Upper lobe of right lung (tissue), 1 donor: Measurements from ENCODE around the gene CREBRF. TPM values are rescaled to one million over a fixed set of nuclear protein-coding genes. Genes with fewer than 3 reads are reported as not detected.

ENCODE experiments used
- ATAC-seq: fragments of 200-7000 bp; cut with Tn5 transposase; one replicate; pipeline ENCODE4 v1.9.1; 2020; ENCODE audit warnings: mild to moderate bottlenecking, moderate library complexity
- DNase-seq: peaks from one replicate; pipeline ENCODE4 v3.0.0-alpha.2; 2020
- H3K27ac ChIP-seq: fragments of 200-600 bp; one replicate; pipeline ENCODE4 v1.8.0; 2022
- H3K27me3 ChIP-seq: fragments of 200-600 bp; one replicate; pipeline ENCODE4 v1.8.0; 2022; ENCODE audit warnings: mild to moderate bottlenecking
- H3K36me3 ChIP-seq: fragments of 200-600 bp; one replicate; pipeline ENCODE4 v1.8.0; 2022
- H3K4me1 ChIP-seq: fragments of 200-600 bp; one replicate; pipeline ENCODE4 v1.8.0; 2022
- H3K4me3 ChIP-seq: fragments of 200-600 bp; one replicate; pipeline ENCODE4 v1.8.0; 2022; ENCODE audit warnings: mild to moderate bottlenecking
- H3K9me3 ChIP-seq: fragments of 200-600 bp; one replicate; pipeline ENCODE4 v1.8.0; 2022
- CTCF ChIP-seq: fragments of 200-600 bp; IDR thresholded peaks from one replicate; pipeline ENCODE4 v1.8.0; 2022; ENCODE audit warnings: antibody characterized with exemption
- intact Hi-C: fragments of 100-400 bp; cut with DNase I; formaldehyde crosslinking; loops from one replicate; pipeline ENCODE4 v1.11.0; 2022
- total RNA-seq: library from RNA; stranded (reverse); fragmentation: NEBNext Ultra II Directional; extraction: Animal tissue kit (Norgen Biotek cat#: 25700); gene quantifications from one replicate; pipeline ENCODE4 v1.2.1, GENCODE V29; 2021
- donor health status: DM: no; HTN: yes; CAD: no; lungs with severe emphysema.

The CREBRF gene
- total RNA-seq, 1 donor from 2014 or later = 47.4 TPM

GRCh38 chr5:173138707-173139106 is 82.6 kb downstream of the CREBRF start:
- Histone ChIP-seq H3K27ac (no peak overlapping the region), H3K4me3 (no peak overlapping the region), H3K27me3 (no peaks in the 10 kb centered on the region), H3K4me1 (no peaks in the 10 kb centered on the region), H3K9me3 (no peaks in the 10 kb centered on the region), H3K36me3 (peaks cover 15% of the 10 kb centered on the region)
- no peak for ATAC-seq
- DNase-seq = no peak
- no peak for TF ChIP-seq CTCF
- intact Hi-C loops = no loop called here

- intact Hi-C loops = no loop called here
Measured at GRCh38 chr5:173139631-173140030, 83.5 kb downstream of the CREBRF start.

GRCh38 chr5:173140769-173141168 is 84.6 kb downstream of the CREBRF start:
- ATAC-seq = no peak
- no peaks in the 10 kb centered on the region for H3K4me1 ChIP-seq
- no peak overlapping the region for H3K27ac ChIP-seq
- no peak for DNase-seq
- intact Hi-C loops = no loop called here
- TF ChIP-seq CTCF = no peak
- no peaks in the 10 kb centered on the region for H3K27me3 ChIP-seq
- peaks cover 4% of the 10 kb centered on the region for H3K36me3 ChIP-seq
- no peak overlapping the region for H3K4me3 ChIP-seq
- H3K9me3 ChIP-seq = no peaks in the 10 kb centered on the region

More at GRCh38 chr5:173139631-173140030, 83.5 kb downstream of the CREBRF start:
- Histone ChIP-seq H3K9me3 (no peaks in the 10 kb centered on the region), H3K36me3 (peaks cover 6% of the 10 kb centered on the region), H3K27ac (no peak overlapping the region), H3K4me3 (no peak overlapping the region), H3K4me1 (no peaks in the 10 kb centered on the region), H3K27me3 (no peaks in the 10 kb centered on the region)
- TF ChIP-seq CTCF = no peak
- ATAC-seq (peak; percentile 62), DNase-seq (no peak)

GRCh38 chr5:173143567-173143966 is 87.4 kb downstream of the CREBRF start:
- H3K27me3 ChIP-seq = no peaks in the 10 kb centered on the region
- no peaks in the 10 kb centered on the region for H3K4me1 ChIP-seq
- no peak for TF ChIP-seq CTCF
- H3K9me3 ChIP-seq = no peaks in the 10 kb centered on the region
- H3K4me3 ChIP-seq = no peak overlapping the region
- ATAC-seq = no peak
- H3K27ac ChIP-seq = no peak overlapping the region
- intact Hi-C loops = no loop called here
- DNase-seq = no peak
- H3K36me3 ChIP-seq = peaks cover 12% of the 10 kb centered on the region

GRCh38 chr5:173144200-173145176 is 88.3 kb downstream of the CREBRF start, which contains the start of gene BNIP1:
TSS of gene BNIP1 (plus strand) at chr5:173144531. CDS start at chr5:173144546, 15 bp downstream.
- peaks cover 21% of the 10 kb centered on the region for H3K36me3 ChIP-seq
- peak within 1 kb of the TSS; percentile 88 for H3K4me3 ChIP-seq
- peak; percentile 99 for DNase-seq
- peak; percentile 97 for ATAC-seq
- H3K4me1 ChIP-seq = no peaks in the 10 kb centered on the region
- TF ChIP-seq CTCF = peak; percentile 93
- intact Hi-C loops = no loop called here
- peak within 1 kb of the TSS; percentile 92 for H3K27ac ChIP-seq
- H3K27me3 ChIP-seq = no peaks in the 10 kb centered on the region
- H3K9me3 ChIP-seq = no peaks in the 10 kb centered on the region
